IMR-90 (cell line): ENCODE results near the gene EEF1AKMT2.

Experiments used
- BHLHE40 ChIP-seq: fragments of 150-350 bp; IDR thresholded peaks from 2 replicates; pipeline ENCODE4 v1.6.1; 2016; ENCODE audit warnings: mild to moderate bottlenecking, low read depth, low read length
- CEBPB ChIP-seq: IDR thresholded peaks from 2 replicates; pipeline ENCODE4 v1.6.1; 2012; ENCODE audit warnings: low read depth, low read length, improper control_type of control experiment
- CHD1 ChIP-seq: IDR thresholded peaks from 2 replicates; pipeline ENCODE4 v1.6.1; 2012; ENCODE audit warnings: low read depth, low read length, improper control_type of control experiment
- NFE2L2 ChIP-seq: fragments of 150-350 bp; IDR thresholded peaks from 2 replicates; pipeline ENCODE4 v1.6.1; 2016; ENCODE audit warnings: low read depth, mild to moderate bottlenecking, low read length
- POLR2A ChIP-seq: IDR thresholded peaks from 2 replicates; pipeline ENCODE4 v1.6.1; 2012; ENCODE audit warnings: mild to moderate bottlenecking, low read depth, low read length
- RAD21 ChIP-seq: IDR thresholded peaks from 2 replicates; pipeline ENCODE4 v1.6.1; 2012; ENCODE audit warnings: low read length, improper control_type of control experiment
- SMC3 ChIP-seq: fragments of 150-350 bp; IDR thresholded peaks from 2 replicates; pipeline ENCODE4 v1.6.1; 2016; ENCODE audit warnings: low read depth, mild to moderate bottlenecking, antibody characterized with exemption, low read length, moderate library complexity
- TF ChIP-seq, protein P1 (sequence below): conservative IDR thresholded peaks from 2 replicates; pipeline ENCODE4 v1.5.1; 2012; ENCODE audit warnings: mild to moderate bottlenecking, low read depth, low read length, improper control_type of control experiment
- TF ChIP-seq, protein P2 (sequence below): fragments of 150-350 bp; IDR thresholded peaks from 2 replicates; pipeline ENCODE4 v1.6.1; 2016; ENCODE audit warnings: low read depth, mild to moderate bottlenecking, low read length, moderate library complexity, borderline replicate concordance
- TF ChIP-seq, protein P3 (sequence below): fragments of 150-350 bp; IDR thresholded peaks from 2 replicates; pipeline ENCODE4 v1.6.1; 2017; ENCODE audit warnings: mild to moderate bottlenecking, antibody characterized with exemption, low read length, low read depth

DNA sequence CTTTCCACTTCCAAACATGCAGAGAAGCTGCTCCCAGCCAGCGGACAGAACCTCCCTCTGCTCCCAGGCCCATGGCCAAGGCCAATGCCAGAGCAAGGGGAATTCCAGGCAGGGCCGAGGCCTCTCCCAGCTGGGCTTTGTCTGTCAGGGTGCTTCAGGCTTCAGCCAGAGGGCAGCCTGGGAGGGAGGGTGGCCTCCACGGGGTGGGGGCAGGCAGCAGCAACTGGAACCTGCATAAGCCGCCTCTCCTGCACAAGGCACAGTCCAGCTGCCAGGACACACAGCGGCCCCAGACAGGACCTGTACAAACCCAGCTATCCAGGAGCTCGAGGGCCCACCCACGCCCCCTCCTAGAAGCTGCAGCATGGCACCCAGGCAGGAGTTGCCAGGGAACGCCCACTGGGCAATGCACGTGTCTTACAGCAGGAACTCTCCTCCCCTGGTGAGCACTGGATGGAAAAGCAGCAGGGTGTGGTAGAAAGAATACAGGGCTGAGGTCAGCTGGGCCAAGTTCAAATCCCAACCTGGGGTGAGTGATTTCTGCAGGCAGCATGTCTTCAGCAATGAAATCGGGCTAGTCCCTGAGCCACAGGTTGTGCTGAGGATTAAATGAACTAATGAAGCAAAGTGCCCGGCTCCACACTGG is 55.1 kb downstream of the EEF1AKMT2 start:
- TF ChIP-seq, protein P1, sequence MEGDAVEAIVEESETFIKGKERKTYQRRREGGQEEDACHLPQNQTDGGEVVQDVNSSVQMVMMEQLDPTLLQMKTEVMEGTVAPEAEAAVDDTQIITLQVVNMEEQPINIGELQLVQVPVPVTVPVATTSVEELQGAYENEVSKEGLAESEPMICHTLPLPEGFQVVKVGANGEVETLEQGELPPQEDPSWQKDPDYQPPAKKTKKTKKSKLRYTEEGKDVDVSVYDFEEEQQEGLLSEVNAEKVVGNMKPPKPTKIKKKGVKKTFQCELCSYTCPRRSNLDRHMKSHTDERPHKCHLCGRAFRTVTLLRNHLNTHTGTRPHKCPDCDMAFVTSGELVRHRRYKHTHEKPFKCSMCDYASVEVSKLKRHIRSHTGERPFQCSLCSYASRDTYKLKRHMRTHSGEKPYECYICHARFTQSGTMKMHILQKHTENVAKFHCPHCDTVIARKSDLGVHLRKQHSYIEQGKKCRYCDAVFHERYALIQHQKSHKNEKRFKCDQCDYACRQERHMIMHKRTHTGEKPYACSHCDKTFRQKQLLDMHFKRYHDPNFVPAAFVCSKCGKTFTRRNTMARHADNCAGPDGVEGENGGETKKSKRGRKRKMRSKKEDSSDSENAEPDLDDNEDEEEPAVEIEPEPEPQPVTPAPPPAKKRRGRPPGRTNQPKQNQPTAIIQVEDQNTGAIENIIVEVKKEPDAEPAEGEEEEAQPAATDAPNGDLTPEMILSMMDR, result no peak
- TF ChIP-seq, protein P2, sequence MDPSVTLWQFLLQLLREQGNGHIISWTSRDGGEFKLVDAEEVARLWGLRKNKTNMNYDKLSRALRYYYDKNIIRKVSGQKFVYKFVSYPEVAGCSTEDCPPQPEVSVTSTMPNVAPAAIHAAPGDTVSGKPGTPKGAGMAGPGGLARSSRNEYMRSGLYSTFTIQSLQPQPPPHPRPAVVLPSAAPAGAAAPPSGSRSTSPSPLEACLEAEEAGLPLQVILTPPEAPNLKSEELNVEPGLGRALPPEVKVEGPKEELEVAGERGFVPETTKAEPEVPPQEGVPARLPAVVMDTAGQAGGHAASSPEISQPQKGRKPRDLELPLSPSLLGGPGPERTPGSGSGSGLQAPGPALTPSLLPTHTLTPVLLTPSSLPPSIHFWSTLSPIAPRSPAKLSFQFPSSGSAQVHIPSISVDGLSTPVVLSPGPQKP, result no peak
- TF ChIP-seq, protein P3, sequence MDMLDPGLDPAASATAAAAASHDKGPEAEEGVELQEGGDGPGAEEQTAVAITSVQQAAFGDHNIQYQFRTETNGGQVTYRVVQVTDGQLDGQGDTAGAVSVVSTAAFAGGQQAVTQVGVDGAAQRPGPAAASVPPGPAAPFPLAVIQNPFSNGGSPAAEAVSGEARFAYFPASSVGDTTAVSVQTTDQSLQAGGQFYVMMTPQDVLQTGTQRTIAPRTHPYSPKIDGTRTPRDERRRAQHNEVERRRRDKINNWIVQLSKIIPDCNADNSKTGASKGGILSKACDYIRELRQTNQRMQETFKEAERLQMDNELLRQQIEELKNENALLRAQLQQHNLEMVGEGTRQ, result no peak
- TF ChIP-seq POLR2A (no peak), NFE2L2 (no peak), SMC3 (no peak), RAD21 (no peak), CHD1 (no peak), BHLHE40 (no peak), CEBPB (no peak)
